Dermis blood vessel endothelial cell (primary cell): ENCODE data around the gene ZNF280B. TPM values are rescaled to one million over a fixed set of nuclear protein-coding genes. Genes with fewer than 3 reads are reported as not detected.
"Not testable (repeated sequence)": the region's sequence is repeated elsewhere in the genome, so short reads cannot be mapped to it uniquely, and the experiment has no call there.

Experiments used
- DNase-seq: peaks from one replicate; pipeline ENCODE4 v3.0.0; 2010
- total RNA-seq: library from RNA; depleted of rRNA; stranded (reverse); fragments of >200 nt; gene quantifications from 2 replicates; pipeline ENCODE4 v1.2.3, GENCODE V29; 2014

Gene ZNF280B
- total RNA-seq, 1 donor from 2014 or later: 0.68 TPM

DNA sequence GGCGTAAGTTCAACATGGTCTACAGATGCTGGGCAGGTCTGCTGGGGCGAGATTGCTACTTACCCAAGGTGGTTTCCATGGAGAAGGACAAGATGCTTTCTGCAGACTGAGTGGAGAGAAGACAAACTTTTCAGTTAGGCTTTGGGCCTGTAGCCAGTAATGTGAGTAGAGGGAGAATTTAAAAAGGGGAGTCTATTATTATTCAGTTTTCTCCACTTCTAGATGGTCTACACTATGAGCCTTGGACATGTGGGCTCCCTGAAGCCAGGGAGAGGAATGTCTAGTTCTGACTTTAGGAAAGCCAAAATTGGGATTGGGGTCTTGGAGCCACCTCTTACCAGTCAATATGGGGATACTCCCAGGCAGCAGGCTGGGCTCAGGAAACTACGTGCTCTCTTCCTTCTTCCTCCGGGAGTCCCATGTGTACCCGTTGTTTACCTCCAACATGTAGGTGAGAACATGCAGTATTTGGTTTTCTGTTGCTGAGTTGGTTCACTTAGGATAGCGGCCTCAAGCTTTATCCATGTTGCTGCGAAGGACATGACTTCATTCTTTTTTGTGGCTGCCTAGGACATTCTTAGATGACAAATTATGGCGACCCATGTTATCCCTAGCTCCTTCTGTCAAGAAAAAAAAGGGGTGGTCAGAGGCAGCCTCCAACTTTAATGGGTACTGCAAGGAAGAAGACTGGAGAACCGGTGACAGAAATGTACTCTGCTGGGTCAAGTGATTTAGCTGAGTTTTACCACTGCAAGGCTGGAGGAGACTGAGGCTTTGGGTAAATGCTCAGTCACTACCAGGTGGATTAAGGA is 26.3 kb upstream of the ZNF280B start:
- no peak for DNase-seq

DNA sequence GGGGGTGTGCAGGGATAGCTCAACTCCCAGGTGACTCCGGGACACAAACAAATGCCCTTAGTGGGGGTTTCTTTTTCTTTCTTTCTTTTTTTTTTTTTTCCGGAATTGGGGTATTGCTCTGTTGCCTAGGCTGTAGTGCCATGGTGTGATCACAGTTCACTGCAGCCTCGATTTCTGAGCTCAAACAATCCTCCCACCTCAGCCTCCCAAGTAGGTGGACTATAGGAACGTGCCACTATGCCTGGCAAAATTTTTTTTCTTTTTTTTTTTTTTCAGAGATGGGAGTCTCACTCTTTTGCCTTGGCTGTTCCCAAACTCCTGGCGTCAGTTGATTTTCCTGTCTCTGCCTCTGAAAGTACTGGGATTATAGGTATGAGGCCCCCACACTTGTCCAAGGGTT is 25.3 kb upstream of the ZNF280B start:
- no peak for DNase-seq

DNA sequence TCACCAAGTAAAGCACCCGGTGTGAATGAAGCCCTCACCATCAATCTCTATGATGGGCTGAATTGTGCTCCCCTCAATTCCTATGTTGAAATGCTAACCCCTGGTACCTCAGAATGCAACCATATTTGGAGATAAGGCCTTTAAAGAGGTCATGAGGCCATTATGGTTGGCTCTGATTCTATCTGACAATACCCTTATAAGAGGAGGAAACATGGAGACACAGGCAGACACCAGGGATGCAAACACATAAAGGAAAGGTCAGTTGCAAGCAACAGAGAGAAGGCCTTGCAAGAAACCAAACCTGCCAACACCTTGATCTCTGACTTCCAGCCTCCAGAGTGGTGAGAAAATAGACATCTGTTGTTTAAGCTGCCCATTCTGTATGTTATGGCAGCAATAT is 24.9 kb upstream of the ZNF280B start:
- DNase-seq: no peak

DNA sequence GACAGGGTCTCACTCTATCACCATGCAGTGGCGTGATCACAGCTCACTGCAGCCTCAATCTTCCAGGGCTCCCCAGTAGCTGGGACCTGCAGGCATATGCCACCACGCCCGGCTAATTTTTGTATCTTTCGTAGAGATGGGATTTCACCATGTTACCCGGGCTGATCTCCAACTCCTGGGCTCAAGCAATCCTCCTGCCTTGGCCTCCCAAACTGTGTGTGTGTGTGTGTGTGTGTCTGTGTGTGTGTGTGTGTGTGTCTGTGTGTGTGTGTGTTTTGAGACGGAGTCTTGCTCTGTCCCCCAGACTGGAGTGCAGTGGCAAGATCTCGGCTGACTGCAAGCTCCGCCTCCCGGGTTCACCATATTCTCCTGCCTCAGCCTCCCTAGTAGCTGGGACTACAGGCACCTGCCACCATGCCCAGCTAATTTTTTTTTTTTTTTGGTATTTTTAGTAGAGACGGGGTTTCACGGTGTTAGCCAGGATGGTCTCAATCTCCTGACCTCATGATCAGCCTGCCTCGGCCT is 24.1 kb upstream of the ZNF280B start:
- DNase-seq: not testable (repeated sequence)

DNA sequence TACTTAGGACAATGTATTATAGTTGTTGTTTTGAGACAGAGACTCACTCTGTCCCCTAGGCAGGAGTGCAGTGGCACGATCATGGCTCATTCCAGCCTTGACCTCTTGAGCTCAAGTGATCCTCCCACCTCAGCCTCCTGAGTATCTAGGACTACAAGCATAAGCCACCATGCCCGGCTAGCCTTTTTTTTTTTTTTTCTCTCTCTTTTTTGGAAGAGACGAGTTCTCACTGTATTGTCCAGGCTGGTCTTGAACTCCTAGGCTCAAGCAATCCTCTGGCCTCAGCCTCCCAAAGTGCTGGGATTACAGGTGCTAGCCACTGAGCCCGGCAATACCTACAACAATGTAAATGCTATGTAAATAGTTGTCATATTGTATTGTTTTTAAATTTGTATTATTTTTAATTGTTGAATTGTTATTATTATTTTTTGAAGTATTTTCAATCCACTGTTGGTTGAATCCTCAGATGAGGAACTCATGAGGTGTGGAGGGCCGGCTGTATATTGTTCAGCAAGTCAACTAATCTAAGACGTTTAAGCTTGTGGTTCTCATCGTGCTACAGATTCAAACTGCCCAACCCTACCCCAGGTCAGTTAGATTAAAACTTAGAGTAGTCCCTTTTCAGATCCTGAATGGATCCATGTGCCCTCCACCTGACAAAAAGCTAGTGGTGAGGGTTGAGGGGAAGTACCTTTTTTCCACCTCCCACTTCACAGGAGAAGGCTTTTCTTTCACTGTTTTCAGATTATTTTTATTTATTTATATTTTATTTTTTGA is 23.4 kb upstream of the ZNF280B start:
- DNase-seq: no peak

DNA sequence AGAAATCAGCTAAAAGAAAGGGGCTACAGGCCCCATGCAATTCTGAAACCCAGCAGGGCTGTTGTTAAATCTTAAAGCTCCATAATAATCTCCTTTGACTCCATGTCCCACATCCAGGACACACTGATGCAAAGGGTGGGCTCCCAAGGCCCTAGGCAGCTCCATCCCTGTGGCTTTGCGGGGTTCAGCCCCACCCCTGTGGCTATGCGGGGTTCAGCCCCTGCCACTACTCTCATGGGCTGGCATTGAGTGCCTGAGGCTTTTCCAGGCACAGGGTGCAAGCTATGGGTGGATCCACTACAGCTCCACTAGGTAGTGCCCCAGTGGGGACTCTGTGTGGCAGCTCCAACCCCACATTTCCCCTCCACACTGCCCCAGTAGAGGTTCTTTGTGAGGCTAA is 20.2 kb upstream of the ZNF280B start:
- no peak for DNase-seq

DNA sequence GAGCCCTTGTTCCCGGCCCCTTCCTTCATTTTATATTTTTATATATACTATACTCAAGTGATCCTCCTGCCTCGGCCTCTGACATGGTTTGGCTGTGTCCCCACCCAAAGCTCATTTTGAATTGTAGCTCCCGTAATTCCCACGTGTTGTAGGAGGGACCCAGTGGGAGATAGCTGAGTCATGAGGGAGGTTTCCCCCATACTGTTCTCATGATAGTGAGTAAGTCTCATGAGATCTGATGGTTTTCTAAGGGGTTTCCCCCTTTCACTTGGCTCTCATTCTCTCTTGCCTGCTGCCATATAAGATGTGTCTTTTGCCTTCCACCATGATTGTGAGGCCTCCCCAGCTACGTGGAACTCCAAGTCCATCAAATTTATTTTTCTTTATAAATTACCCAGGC is 18.8 kb upstream of the ZNF280B start:
- no peak for DNase-seq

DNA sequence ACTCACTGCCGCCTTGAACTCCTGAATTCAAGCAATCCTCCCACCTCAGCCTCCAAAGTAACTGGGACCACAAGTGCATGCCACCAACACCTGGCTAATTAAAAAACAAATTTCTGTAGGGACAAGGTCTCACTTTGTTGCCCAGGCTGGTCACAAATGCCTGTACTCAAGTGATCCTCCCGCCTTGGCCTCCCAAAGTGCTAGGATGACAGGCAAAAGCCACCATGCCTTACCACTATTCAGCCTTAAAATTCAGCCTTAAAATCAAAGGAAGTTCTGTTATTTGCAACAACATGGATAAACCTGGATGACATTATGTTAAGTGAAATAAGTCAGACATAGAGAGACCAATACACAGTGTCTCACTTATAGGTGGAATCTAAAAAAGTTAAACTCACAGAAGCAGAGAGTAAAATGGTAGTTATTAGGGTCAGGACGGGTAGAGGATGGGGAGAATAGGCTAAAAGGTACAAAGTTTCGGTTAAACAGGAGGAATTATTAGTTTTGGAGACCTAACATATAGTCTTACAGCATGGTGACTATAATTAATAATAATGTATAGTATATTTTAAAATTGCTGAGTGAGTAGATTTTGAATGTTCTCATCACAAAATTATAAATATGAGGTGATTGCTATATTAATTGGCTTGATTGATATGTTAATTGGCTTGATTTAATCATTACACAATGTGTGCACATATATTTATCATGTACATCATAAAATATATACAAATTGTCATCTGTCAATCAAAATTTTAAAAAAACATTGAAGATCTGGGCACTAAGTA is 17.8 kb upstream of the ZNF280B start:
- DNase-seq: no peak

DNA sequence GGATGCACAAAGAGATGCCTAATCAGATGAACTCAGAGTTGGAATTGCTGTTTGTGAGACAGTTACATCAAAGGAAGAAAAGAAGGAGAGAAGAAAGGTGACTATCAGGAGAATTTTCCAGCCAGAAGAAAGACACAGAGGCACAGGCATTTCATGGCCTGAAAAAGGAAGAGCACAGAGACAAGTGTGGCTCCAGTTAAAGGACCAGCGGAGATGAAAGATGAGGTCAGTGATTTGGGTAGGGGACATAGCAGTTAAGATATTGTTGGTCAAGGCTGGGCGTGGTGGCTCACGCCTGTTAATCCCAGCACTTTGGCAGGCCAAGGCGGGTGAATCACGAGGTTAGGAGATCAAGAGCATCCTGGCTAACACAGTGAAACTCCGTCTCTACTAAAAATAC is 15.0 kb upstream of the ZNF280B start:
- no peak for DNase-seq

DNA sequence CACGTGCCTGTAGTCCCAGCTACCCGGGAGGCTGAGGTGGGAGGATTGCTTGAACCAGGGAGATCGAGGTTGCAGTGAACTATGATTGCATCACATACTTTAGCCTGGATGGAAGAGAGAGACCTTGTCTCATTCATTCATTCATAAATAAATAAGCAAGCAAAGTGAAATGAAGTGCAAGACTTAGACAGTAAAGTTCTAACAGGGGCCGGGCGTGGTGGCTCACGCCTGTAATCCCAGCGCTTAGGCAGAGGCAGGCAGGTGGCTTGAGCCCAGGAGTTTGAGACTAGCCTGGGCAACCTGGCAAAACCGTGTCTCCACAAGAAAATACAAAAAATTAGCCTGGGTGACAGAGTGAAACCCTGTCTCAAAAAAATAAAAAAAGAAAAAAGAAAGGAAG is 13.1 kb upstream of the ZNF280B start:
- no peak for DNase-seq

DNA sequence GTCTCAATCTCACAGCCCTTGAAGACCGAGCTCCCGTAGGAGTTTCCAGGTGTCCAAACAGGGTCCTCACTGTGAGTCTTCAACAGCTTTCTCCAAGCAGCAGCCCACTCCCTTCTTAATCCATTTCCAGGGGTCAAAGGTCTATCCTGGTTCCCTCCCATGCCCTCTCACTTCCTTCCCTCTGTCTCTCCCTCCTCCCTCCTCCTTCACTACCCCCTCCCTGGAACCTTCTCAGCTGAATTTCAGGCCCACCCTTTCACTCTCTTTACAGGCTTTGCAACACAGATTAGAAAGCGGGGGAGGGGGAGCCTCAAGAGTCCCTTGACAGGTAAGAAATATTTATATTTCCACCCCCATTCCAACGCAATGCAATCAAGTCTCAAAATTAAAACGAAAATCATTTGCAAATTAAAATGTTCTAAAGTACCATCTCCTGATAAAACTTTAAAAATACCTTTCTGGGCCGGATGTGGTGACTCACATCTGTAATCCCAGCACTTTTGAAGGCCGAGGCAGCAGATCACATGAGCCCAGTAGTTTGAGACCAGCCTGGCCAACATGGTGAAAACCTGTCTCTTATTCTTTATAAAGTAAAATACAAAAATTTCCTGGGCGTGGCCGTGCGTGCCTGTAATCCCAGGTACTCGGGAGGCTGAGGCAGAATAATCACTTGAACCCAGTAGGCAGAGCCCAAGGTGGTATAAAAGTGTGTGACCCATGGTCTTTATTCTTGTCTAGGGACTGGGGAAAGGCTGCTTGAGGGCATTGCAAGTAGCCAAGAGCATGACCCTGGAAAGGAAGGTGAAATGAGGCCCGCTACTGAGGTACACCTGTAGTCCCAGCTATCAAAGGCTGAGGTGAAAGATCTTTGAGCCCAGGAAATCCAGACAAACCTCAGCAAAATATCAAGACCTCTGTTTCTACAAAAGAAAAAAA is 12.4 kb upstream of the ZNF280B start:
- DNase-seq: peak; percentile 16

DNA sequence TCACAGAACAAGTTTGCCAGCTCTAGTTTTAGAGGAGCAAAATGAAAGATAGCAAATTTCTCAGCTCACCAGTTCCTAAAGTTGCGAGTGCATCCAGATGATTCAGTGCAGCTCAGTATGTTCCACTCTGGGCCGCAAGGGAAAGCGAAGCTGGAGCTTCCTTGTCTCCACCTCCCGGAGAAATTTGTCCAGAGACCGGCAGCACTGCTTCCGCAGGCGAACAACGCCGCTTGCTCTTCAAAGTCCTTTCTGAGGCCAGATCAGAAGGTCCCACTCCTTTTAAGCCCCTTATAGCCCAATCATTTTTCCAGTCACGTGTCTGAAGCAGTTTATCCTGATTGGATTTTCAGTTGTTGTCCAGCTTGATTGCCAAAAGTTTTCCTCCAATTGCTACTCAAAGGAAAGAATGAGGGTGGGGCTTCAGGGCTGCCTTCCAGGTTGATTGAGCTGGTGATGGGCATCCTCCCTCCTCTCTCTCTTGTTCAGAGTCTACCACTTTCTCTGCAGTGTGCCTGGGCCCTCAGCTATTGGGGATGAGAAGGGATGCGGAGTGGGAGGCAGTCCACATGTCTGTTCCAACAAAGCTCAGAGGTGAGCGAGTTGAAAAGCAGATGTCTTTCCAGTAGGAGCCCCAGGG is 11.6 kb upstream of the ZNF280B start, which contains the start of gene ZNF280A:
TSS of gene ZNF280A (minus strand) at position 251 of the 637 bp plus-strand sequence. CDS start 4,640 bp downstream, outside the sequence.
- DNase-seq: peak; percentile 27

DNA sequence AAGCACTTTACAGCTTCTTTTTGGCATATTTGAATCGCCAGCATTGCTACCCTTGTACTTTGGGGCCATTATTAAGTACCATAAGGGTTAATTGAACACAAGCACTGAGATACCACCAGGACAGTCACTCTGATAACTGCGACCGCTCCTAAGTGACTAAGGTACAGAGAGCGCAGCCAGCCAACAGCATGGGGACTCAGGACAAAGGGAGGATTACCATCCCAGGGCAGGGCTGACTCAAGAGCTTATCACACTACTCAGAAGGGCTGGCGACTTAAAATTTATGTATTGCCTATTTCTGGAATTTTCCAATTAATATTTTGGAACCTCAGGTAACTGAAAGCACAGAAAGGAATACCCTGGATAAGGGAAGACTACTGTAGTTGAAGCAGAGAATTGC is 11.0 kb upstream of the ZNF280B start:
- no peak for DNase-seq

DNA sequence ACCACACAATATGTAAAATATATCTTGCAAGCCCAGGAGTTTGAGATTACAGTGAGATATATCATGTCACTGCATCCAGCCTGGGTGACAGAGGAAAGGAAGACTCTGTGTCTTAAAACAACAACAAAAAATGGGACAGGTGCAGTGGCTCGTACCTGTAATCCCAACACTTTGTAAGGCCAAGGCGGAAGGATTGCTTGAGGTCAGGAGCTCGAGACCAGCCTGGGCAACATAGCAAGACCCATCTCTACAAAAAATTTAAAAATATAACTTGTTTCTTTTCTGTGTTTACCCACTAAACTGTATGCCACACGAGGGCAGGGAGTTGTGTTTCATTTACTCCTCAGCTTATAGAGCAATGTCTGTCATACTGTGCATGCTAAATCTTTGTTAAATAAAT is 8.4 kb upstream of the ZNF280B start:
- no peak for DNase-seq

DNA sequence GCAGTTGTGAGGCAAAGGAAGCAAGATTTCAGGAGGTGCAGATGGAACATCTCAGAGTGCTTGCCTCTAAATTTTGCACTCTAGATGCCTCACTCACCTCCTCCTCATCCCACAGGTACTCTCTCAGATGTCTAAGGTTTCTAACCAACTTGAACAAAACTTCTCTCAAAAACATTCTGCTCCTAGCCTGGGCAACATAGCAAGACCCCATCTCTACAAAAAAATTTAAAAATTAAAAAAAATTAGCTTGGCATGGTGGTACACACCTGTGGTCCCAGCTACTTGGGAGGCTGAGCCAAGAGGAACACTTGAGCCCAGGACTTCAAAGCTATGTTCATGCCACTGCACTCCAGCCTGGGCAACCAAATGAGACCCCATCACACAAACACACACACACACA is 7.3 kb upstream of the ZNF280B start:
- DNase-seq: no peak

DNA sequence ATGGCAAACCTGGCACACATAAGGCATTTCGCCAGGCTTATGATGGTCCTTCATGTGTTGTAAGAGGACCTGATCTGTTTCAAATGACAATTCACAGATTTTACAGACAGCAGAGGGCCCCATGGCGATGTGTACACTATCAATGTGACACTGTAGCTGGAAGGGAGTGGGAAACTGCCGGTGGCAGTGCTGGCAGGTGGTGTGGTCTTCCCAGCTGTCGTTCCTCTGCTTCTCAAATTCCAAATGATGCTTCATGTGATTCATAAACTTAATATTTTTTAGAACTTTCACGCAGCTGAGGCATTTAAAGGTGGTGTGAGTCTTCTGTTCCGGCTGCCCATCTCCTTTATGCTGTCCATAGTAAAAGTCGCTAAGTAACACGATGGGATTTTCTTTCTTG is 5.9 kb upstream of the ZNF280B start:
- not testable (repeated sequence) for DNase-seq

DNA sequence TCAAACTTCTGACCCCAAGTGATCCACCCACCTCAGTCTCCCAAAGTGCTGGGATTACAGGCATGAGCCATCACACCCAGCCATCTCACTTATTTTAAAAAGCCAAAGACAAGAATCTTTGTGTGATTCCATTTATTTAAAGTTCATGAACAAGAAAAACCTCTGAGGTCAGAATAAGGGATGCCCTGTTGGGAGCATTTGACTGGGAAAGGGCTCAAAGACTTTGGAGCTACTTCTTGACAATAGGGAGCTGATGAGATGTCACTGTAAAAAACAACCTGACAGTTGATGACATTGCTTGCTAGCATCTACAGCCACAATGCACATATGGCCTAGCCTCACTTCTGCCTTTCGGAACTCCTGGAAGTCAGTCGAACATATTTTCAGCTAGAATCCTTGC is 5.1 kb upstream of the ZNF280B start:
- no peak for DNase-seq

DNA sequence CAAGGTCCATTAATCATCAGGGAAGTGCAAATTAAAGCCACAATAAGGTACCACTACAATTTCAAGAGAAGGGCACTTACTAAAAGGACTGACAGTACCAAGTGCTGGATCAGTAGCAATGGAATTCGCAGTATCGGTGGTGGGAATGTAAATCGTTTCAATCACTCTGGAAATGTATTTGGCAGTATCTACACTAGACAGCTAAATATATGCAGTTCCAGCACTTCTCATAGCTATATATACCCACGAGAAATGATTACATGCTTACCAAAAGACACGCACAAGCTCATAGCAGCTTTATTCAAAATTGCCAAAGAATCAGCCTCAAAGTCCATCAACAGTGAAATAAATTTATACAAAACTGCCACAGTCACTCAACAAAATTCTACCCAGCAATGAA is 4.4 kb upstream of the ZNF280B start:
- DNase-seq: no peak

DNA sequence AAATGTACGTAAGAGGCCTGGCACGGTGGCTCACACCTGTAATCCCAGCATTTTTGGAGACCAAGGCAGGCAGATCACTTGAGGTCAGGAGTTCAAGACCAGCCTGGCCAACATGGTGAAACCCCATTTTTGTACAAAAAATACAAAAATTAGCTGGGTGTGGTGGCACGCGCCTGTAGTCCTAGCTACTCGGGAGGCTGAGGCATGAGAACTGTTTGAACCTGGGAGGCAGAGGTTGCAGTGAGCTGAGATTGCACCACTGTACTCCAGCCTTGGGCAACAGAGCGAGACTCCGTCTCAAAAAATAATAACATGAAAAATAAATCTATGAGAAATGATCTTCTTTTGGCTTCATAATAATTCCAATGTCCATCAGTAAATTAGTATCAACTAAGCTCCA is 2.3 kb upstream of the ZNF280B start:
- not testable (repeated sequence) for DNase-seq

DNA sequence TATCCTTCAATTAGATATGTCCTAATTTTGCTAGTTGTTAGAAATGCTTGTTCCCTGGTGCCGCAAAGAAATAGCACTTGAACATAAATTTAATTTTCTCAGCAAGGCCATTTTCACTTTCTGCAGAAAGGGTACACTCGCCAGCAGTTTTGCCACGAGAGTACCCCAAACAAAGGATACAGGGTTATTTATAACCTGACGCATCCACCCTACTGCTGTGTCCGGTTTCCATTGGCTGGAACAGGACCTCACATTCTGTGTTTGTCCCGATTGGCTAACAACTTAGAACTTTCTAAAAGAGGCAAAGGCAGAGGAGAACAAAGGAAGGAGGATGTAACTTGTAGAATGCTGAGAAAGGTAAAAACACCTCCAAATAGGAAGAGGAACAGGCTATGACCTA is 1.4 kb upstream of the ZNF280B start:
- DNase-seq: not testable (repeated sequence)

DNA sequence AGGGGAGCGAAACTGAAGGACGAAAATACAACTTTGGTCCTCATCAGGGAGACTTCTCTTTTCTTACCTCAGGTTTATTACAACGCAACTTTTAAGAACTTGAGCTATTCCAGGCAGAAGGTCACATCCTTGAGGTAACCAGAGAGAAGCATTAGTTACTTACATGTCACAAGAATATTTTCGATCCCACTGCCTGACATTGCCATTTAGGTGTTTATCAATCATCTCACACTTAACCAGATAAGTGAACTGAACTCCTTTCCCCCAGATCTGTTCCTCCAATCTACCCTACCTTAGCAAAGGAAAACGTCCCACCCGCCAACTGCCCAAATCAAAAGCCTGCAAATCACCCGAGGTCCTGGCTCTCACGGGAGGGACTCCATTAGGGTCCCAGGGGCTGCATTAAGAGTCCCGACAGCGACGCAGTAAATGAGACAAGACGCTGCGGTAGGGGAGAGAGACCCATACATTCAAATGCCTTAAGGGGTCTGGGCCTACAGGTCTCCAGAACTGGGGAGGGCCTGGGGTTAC is 734 bp downstream of the ZNF280B start:
- peak; percentile 13 for DNase-seq
